Inflammatory macrophage (primary cell): ENCODE data around the gene PROKR1.
"Not testable (repeated sequence)": the region's sequence is repeated elsewhere in the genome, so short reads cannot be mapped to it uniquely, and the experiment has no call there.

ENCODE experiments used
- DNase-seq, 2 donors: peaks; one replicate each; pipeline ENCODE4 v3.0.0-alpha.2; 2020 to 2022

Gene PROKR1

DNA sequence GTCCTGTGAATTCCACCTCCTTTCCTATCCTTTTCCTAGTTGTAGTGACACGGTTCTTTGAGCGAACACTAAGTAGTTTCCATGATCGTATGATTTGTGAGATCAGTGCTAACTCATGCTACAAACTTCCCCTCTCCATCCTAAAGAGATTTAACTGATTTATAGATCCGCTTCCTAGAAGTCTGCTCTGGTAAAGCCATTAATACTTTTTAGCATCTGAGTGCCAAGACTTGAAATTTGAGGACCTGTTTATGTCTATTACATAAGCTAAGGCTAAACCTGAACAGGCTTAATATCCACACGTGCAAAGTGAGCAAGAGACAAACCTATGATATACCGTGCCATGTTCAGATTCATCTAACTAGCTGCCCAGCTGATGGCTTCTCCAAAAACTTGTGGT lies 14.9 kb downstream of the PROKR1 start:
- DNase-seq: no peak

- DNase-seq: no peak
Measured at GRCh38 chr2:68659081-68659480, 15.7 kb downstream of the PROKR1 start.

DNA sequence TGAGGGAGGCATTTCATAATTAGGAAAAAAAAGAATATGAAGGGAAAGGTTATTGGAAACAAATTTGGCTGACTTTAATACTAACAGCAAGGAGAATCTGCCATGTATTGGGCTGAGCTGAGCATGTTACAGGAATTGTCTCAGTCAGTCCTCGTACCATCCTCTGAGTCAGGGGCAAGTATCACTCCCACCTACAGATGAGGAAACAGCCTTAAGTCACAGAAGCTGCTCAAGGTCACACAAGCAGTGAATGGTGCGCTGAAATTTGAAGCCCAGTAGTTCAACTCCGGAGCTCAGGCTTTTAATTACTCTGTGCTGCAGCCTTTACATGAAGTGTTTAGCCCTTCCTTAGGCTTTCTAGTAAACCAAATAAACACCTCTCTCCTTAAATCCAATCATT lies 17.3 kb downstream of the PROKR1 start:
- DNase-seq: peak in 1 of 2 donors; percentile 23

DNA sequence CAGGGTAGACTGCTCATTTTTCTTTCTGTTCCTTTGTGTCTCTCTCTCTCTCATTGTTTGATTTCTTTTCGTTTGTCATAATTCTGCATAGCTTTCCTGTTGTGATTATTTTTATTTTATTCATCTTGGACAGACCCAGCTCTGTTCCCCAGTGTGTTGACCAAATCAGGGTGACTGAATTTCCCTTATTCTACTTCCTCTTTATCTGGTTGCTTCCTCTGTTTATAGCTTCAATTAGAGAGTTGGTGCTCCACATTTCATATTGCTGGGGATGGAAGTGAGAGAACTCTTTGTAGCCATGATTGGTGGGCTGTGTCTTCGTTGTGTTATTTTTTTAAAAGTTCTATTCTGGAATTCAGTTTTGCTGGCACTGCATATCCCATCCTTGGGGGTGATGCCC lies 19.1 kb downstream of the PROKR1 start:
- DNase-seq: peak; percentile 55 to 67

- no peak for DNase-seq
Measured at GRCh38 chr2:68663371-68664156, 20.2 kb downstream of the PROKR1 start.

DNA sequence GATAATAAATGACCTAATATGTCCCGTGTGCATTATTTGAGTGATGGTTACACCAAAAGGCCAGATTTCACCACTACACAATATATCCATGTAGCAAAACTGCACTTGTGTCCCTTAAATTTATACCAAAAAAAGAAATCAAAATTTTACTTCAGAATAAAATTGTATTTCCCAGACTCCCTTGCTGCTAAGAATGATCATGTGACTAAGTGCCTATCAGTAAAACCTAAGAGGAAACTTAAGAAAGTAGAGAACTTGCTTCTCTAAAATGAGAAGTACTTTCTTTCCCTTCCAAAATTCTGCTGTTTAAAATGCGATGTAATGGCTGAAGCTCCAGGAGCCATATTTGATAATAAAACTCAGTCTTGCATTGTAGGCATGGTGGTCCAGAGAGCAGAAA lies 24.0 kb downstream of the PROKR1 start:
- no peak for DNase-seq

- DNase-seq: no peak
Measured at GRCh38 chr2:68669651-68670050, 26.3 kb downstream of the PROKR1 start.

- DNase-seq: no peak
Measured at GRCh38 chr2:68671961-68672360, 28.6 kb downstream of the PROKR1 start.

- DNase-seq: no peak
Measured at GRCh38 chr2:68673631-68674030, 30.3 kb downstream of the PROKR1 start.

GRCh38 chr2:68675470-68675869 lies 32.1 kb downstream of the PROKR1 start:
- no peak for DNase-seq

- DNase-seq: not testable (repeated sequence)
Measured at GRCh38 chr2:68677837-68678236, 34.5 kb downstream of the PROKR1 start.

DNA sequence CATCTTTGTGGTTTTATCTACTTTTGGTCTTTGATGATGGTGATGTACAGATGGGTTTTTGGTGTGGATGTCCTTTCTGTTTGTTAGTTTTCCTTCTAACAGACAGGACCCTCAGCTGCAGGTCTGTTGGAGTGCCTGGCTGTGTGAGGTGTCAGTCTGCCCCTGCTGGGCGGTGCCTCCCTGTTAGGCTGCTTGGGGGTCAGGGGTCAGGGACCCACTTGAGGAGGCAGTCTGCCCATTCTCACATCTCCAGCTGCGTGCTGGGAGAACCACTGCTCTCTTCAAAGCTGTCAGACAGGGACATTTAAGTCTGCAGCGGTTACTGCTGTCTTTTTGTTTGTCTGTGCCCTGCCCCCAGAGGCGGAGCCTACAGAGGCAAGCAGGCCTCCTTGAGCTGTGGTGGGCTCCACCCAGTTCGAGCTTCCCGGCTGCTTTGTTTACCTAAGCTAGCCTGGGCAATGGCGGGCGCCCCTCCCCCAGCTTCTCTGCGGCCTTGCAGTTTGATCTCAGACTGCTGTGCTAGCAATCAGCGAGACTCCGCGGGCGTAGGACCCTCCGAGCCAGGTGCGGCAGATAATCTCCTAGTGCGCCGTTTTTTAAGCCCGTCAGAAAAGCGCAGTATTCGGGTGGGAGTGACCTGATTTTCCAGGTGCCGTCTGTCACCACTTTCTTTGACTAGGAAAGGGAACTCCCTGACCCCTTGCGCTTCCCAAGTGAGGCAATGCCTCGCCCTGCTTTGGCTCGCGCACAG lies 36.0 kb downstream of the PROKR1 start:
- not testable (repeated sequence) for DNase-seq

DNA sequence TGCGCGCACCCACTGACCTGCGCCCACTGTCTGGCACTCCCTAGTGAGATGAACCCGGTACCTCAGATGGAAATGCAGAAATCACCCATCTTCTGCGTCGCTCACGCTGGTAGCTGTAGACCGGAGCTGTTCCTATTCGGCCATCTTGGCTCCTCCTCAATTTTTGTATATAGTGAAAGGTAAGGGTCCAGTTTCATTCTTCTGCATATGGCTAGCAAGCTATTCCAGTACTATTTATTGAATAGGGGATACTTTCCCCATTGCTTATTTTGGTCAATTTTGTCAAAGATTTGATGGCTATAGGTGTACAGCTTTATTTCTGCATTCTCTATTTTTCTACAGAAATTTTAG lies 36.5 kb downstream of the PROKR1 start:
- DNase-seq: not testable (repeated sequence)

DNA sequence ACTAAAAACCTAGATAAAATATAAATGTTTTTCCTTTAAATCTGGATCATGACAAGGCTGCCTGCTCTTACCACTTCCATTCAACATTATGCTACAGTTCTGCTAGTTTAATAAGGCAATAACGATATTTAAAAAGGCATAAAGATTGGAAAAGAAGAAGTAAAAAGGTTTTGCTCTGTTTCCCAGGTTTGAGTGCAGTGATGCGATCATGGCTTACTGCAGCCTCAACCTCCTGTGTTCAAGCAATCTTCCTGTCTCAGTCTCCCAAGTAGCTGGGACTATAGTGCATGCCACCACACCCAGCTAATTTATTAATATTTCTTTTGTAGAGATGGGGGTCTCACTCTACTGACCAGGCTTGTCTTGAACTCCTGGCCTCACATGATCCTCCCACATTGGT lies 40.8 kb downstream of the PROKR1 start:
- DNase-seq: no peak

DNA sequence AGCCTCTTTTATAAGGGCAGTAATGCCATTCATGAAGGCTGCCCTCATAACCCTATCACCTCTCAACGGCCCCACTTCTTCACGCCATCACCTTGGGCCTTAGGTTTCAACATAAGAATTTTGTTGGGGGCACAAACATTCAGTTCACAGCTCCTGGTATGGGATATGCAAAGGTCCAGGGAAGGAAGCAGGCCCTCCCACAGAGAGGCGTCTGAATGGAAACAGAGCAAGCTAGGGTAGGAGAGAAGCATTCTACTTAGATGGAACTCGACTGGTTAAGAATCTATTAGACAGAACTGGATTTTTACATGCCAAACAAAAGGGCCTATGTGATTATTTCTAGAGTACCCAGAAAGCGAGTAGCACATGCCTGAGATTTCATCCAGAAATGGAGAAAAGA lies 42.8 kb downstream of the PROKR1 start:
- DNase-seq: no peak

GRCh38 chr2:68687018-68687417 lies 43.6 kb downstream of the PROKR1 start:
- DNase-seq: no peak

DNA sequence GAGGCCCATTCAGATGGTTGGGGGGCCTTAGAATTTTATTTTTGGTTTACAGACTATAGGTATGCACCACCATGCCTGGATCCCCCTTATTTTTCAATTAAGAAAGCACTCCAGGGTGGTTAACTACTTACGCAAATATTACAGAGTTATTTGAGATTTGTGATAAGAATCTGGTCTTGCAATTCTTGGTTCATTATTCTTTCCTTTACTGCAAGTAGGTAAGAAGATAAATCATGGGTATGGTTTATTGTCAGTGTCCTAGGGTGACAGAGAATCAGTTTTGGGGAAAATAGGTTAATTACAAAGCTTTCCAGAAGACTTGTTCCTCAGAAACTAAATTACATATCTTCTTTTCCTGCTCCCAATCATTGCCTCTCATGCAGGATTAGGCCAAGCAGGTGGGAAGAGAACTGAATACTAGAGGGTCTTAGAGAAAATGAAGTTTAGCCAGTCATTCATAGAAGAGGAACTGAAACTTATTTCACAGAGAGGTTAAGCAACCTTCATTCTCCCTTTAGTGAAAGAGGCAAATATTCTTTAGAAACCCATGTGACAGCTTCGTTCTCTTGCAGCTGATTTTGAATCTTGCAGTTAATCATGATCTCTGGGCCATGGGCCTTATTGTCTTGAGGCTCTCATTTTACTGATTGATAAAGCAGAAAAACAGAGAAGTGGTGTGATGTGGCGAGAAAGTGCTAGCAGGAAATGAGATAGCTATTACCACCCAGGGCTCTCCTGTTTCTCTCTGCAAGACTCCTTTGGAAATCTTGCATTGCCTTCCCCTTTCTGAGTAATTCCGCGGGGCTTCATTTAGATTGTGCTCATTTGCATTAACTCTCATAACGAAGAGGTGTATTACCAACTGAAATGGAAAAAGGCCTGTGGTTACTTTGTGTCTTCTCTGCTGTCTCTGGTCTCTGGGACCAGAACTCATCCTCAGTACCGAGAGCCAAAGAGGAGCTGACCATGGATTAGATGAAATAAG lies 46.5 kb downstream of the PROKR1 start:
- DNase-seq: peak; percentile 77 to 93

GRCh38 chr2:68690851-68691250 lies 47.5 kb downstream of the PROKR1 start:
- no peak for DNase-seq

- DNase-seq: peak; percentile 35 to 43
Measured at GRCh38 chr2:68692511-68692910, 49.1 kb downstream of the PROKR1 start.

DNA sequence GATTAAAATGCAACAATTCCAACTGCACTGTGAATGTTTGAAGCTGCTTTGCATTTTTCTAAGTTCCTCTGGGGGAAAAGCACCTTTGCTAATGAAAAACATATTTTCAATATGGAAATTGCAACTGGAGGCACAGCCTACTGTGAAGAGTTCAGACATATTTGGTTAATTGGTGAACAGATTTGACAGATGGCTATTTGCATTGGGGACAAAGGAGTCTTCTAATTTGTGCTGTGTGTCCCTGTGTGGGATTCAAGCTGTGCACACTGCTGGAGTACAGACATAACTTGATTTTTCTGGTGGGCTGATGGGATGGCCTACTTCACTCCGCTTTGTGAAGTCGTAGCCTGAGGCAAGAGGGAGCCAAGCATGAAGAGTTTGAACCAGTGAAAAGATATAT lies 50.6 kb downstream of the PROKR1 start:
- DNase-seq: no peak

GRCh38 chr2:68695971-68696370 lies 52.6 kb downstream of the PROKR1 start:
- DNase-seq: no peak

- peak in 1 of 2 donors; percentile 22 for DNase-seq
Measured at GRCh38 chr2:68696554-68696953, 53.2 kb downstream of the PROKR1 start.
